ENCODE measurements around the gene PPEF1. TPM values are rescaled to one million over a fixed set of nuclear protein-coding genes. Genes with fewer than 3 reads are reported as not detected.

The PPEF1 gene
- total RNA-seq (ENCODE audit: low replicate concordance): not detected in 2 replicates

- H3K4me3 ChIP-seq (ENCODE audit: low read depth, low read length): no peak within 1 kb of the TSS
- TF ChIP-seq CTCF (IDR thresholded peaks at IDR 0.05; ENCODE audit: insufficient read depth, low read length): no peak
- DNase-seq (ENCODE audit: low read depth): no peak
Measured at GRCh38 chrX:18707426-18708049, at the start of gene PPEF1. Gene PPEF1, plus strand, starts transcription at chrX:18707645. Its CDS starts 136 bp downstream, at chrX:18707781.

- no peak overlapping the region for H3K4me3 ChIP-seq (ENCODE audit: low read depth, low read length)
- TF ChIP-seq CTCF (IDR thresholded peaks at IDR 0.05; ENCODE audit: insufficient read depth, low read length): no peak
- DNase-seq (ENCODE audit: low read depth): no peak
Measured at GRCh38 chrX:18661273-18661672, 46.2 kb upstream of the PPEF1 start.

DNA sequence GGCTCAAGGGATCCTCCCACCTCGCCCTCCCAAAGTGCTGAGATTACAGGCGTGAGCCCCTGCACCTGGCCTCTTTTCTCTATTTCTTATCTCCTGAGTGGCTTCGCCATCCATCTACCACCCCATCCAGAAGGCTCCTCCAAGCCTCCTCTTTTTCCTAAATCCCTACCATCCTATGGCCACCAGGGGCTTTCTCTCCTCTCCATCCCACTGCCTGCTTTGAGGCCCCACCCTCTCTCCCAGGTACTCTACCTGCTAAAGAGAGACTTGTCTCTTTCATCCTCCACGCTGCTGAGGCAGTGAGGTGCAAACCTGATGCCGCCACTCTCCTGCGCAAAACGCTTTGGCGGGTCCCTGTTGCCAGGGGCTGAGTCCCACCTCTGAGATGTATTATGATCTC lies 42.5 kb upstream of the PPEF1 start:
- no peak for DNase-seq (ENCODE audit: low read depth)

DNA sequence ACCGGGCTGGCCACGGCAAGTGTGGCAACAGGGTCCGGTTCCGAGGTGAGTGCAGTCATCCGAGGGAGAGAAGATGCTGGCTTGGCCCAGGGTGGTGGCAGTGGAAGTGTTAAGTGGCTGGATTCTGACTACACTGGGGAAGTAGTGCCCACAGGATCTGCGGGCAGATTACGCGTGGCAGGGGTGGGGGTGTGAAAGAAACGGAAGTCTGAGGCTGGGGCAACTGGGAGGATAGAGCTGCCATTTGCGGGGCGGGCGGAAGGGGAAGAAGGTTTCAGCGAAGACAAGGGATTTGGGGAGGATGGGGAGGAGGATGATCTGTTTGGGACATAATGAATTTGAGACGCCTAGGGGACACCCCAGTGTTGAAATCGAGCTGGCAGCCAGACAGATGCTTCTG lies 40.8 kb upstream of the PPEF1 start:
- H3K4me3 ChIP-seq (ENCODE audit: low read depth, low read length): no peak overlapping the region
- DNase-seq (ENCODE audit: low read depth): no peak
- no peak for TF ChIP-seq CTCF (IDR thresholded peaks at IDR 0.05; ENCODE audit: insufficient read depth, low read length)

More for the DNA sequence above, 42.5 kb upstream of the PPEF1 start:
- no peak for TF ChIP-seq CTCF (IDR thresholded peaks at IDR 0.05; ENCODE audit: insufficient read depth, low read length)
- H3K4me3 ChIP-seq (ENCODE audit: low read depth, low read length): no peak overlapping the region

DNA sequence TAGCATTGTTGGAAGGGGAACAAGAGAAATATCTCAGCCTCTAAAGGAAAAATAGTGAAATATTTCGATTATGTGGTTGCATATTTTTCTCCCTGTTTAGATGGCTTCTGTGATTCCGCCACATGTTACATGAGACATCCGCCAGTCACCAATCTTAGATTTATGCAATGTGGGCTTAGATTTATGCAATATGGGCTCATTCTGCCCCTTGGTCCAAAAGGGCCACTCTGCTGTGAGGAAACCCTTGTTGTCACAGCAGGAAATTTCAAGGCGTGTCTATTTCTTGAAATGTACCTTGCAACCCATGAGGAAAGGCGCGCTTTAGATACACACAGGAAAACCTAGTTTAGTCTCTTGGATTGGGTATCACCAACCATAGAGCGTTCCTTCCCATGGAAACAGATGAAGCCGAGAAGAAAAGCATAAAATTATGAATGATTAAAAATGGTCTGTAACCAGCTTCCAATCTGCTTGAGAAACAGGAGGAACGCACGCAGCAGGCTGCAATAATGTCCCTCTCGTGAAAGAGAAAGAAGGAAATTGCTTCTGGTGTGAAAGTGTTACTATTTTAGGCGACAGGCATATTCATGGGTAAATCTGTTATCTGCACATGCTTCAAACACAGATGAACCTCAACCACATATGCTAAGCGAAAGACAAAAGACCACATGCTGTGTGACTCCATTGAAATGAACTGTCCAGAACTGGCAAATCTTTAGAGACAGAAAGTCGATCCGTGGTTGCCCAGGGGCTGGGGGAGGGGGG lies 39.2 kb upstream of the PPEF1 start:
- H3K4me3 ChIP-seq (ENCODE audit: low read depth, low read length): no peak overlapping the region
- no peak for DNase-seq (ENCODE audit: low read depth)
- no peak for TF ChIP-seq CTCF (IDR thresholded peaks at IDR 0.05; ENCODE audit: insufficient read depth, low read length)

DNA sequence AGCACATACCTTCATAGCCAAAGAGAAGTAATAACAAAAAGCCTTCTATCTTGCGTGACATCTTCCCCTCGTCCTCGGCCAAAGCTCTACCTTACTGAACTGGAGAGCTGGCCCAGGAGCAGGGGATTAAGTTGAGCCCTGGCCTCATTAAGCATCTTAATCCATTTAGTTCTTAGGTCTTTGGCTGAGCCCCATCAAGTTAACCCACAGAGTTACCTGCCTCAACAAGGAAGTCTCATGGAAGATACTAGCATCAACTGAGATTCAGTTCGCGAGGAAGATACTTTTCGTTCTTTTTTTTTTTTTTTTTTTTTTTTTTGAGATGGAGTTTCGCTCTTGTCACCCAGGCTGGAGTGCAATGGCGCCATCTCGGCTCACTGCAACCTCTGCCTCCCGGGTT lies 35.4 kb upstream of the PPEF1 start, which contains the start of gene RS1:
TSS of gene RS1 (minus strand) at position 101 of the 400 bp plus-strand sequence. CDS start at position 61, 40 bp downstream.
- no peak for DNase-seq (ENCODE audit: low read depth)
- H3K4me3 ChIP-seq (ENCODE audit: low read depth, low read length): no peak within 1 kb of the TSS
- TF ChIP-seq CTCF (IDR thresholded peaks at IDR 0.05; ENCODE audit: insufficient read depth, low read length): no peak
